Left ventricle myocardium superior (tissue), 1 donor: Measurements from ENCODE around the gene GNPAT. TPM values are rescaled to one million over a fixed set of nuclear protein-coding genes. Genes with fewer than 3 reads are reported as not detected.

Source experiments
- ATAC-seq: fragments of 200-7000 bp; cut with Tn5 transposase; one replicate; pipeline ENCODE4 v1.9.1; 2020; ENCODE audit warnings: mild to moderate bottlenecking, moderate library complexity
- DNase-seq: peaks from one replicate; pipeline ENCODE4 v3.0.0-alpha.2; 2020
- intact Hi-C: fragments of 100-400 bp; cut with micrococcal nuclease; formaldehyde crosslinking; loops from one replicate; pipeline ENCODE4 v1.11.0; 2022
- total RNA-seq: library from RNA; stranded (reverse); fragmentation: NEBNext Ultra II Directional; extraction: Animal tissue kit (Norgen Biotek cat#: 25700); gene quantifications from one replicate; pipeline ENCODE4 v1.2.1, GENCODE V29; 2021
- donor health status: DM: no; HTN: yes; CAD: no; lungs with severe emphysema.

The GNPAT gene
- total RNA-seq, 1 donor from 2014 or later, result 62.2 TPM

DNA sequence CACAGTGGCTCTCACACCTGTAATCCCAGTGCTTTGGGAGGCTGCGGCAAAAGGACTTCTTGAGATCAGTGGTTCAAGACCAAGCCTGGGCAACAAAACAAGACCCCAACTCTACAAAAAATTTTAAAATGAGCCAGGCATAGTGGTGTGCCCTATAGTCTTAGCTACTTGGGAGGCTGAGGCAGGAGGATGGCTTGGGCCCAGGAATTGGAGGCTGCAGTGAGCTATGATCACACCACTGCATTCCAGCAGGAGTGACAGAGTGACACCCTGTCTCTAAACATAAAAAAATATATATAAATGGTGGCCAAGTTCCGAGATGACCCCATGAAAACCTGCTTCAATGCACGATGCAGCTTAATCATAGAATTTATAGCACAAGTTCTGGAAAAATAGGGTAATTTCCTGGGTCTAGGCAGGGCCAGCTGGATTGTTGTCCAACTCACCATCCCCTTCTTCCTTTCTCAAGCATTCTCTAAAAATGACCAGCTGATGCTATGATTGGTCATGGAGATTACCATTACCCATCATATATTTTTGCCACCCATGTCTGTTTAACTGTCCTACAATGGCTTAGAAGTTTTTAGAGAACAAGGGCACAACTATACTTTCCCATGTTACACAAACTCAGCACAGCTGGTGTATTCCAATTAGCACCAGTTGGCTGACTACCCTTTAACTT, 5.3 kb upstream of the GNPAT start:
- DNase-seq (no peak), ATAC-seq (no peak)
- intact Hi-C loops, result no loop called here

GRCh38 chr1:231236208-231236591, 4.8 kb upstream of the GNPAT start:
- DNase-seq (no peak), ATAC-seq (no peak)
- intact Hi-C loops, result no loop called here

DNA sequence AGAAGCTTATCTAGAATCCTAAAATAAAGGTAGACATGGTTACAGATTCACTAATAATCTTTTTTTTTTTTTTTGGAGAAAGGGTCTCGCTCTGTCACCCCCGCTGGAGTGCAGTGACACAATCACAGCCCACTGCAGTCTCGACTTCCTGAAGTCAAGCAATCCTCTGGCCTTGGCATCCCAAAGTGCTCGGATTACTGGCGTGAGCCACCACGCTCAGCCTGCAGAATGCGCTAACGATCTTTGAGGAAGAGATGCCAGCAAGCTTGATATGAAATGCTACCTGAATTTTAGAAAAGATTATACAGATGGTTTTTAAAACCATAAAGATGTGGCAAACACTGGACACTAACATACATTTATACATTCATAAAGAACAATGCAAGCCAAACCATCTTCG, 4.1 kb upstream of the GNPAT start:
- intact Hi-C loops, result no loop called here
- no peak for ATAC-seq
- DNase-seq, result no peak

DNA sequence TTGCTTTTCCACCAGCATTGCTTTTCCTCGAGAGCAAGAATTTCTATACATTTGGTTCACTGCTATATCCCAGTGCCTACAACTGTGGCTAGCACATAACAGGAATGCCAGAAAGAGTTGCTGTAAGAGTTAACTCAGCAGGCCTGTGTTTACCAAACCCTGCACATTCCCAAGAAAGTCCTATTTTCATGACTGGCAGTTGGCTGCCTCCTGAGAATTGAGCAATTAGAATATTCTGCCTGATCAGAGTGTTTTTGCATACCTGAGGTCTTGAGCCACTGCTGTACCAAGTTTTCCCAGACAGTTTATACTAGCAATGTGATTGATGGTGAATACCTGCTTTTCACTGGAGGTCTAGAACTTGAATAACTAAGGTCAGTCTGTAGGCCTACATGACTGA, 2.7 kb upstream of the GNPAT start:
- intact Hi-C loops, result no loop called here
- no peak for DNase-seq
- ATAC-seq, result no peak

- DNase-seq (no peak), ATAC-seq (peak; percentile 13)
- intact Hi-C loops, result no loop called here
These were observed 505 bp upstream of the GNPAT start for GRCh38 chr1:231240531-231240882.

DNA sequence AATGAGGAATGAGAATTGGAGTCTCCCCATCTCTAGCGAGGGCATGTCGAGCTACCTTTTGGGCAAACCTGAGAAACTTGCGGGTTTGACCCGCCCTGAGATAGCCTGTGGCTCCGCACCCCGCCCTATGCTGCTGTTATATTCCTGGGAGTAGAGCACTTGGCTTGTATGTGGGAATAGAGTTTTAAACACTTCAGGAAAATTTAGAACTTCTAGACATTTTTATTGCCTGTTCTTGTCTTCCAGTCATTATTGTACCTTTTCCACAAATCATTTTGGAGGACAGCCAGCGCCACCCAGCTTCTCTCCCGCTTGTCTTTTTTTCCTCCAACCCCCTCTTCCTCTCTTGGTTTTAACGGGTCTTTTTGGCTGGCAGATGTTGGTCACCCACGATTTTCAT, 738 bp downstream of the GNPAT start:
- peak; percentile 48 for ATAC-seq
- peak; percentile 37 for DNase-seq
- intact Hi-C loops, result no loop called here

DNA sequence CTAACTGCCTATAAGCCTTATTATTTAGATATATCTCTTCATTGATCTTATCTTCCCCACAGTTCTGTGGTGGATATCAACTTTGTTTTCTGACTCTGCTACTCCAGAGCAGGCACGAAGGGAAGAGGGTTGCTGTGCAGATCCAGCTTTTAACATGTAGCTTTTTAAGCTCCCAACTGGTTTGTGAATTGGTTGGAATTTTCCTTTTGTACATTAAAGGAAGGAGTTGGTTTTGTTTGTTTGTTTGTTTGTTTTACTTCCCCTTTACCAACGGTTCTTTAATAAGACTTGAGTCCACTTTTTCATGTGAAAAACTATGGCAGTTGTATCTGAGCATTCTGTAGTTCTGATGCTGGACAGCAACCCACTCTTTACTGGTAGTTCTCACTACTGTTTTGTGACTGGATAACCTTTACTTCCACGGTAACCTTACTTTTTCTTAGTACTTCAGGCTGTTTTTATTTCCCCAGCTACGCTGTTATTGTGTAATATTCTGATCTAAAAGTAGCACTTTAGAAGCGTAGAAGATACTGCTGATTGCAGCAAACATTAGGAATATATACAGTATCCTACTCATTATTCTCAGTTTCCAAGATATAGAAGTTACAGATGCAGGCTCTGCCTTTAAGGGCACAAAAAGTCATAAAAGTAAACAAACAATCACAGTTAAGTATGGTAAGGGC, 1.6 kb downstream of the GNPAT start:
- DNase-seq (no peak), ATAC-seq (no peak)
- intact Hi-C loops, result no loop called here

- intact Hi-C loops, result no loop called here
- no peak for ATAC-seq
- no peak for DNase-seq
These were observed 7.8 kb downstream of the GNPAT start for GRCh38 chr1:231248778-231249177.

DNA sequence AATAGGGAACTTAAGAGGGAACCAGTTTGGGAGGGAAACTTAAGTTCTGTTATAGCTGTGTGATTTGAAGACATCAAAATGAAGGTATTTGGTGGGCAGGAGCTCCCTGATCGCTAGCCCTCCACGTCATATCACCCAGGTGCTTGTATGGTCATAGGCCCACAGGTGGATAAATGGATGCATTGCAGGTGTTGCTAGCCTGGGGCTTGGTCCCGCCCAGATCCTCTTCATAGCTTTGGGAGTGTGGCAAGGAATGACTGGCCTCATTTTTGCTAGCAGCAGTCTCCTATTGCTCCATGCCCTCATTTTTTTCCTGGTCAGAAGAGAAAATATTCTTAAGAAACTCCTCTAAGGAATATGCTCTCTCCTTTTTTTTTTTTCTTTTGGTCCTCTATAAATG, 11.3 kb downstream of the GNPAT start:
- intact Hi-C loops, result no loop called here
- no peak for ATAC-seq
- no peak for DNase-seq

- intact Hi-C loops, result no loop called here
- DNase-seq (no peak), ATAC-seq (no peak)
These were observed 19.3 kb downstream of the GNPAT start for GRCh38 chr1:231260351-231260750.

DNA sequence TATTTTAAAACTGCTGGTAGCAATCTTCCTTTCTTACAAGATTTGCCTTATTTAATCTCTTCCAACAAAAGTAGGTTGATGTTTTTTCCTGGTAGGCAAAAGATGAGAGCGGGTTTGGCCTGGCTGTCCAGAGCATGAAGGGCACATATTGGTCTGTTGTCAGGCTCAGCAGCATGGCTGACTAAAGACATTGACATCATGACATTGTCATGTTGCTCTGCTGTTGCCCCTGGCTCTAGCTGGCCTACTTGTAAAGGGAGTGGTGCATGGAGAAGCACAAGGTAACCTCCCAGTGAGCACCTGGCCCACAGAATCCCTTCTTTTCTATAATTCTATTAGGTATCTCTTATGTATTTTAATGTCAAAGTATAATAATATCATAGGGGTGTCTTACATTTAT, 23.6 kb downstream of the GNPAT start:
- DNase-seq (no peak), ATAC-seq (no peak)
- intact Hi-C loops, result no loop called here

- no peak for ATAC-seq
- intact Hi-C loops, result no loop called here
These were observed 24.4 kb downstream of the GNPAT start for GRCh38 chr1:231265379-231265778.

DNA sequence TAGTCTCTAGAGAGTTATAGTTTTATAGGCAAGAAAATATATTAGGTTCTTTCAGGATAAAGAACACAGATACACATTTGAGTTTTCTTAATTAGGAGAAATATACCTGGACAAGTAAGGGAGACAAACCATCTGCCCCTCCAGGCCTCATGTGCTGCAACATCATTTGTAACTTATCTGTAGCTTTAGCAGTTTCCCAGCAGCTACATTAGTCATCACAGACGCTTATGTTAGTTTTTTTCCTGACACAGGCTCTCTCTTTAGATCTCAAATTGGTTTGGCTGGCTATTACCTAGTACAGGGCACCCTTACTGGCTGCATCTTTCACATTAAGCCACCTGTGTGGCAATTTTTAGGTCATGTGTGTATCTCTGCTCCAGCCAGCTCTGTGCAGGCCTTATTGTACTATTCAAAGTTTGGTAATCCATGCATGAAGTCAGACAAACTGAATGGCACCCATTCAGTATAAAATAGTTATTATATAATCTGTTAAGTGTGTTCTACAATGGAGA, 25.9 kb downstream of the GNPAT start:
- no peak for DNase-seq
- no peak for ATAC-seq
- intact Hi-C loops, result no loop called here

More at GRCh38 chr1:231265379-231265778, 24.4 kb downstream of the GNPAT start:
- no peak for DNase-seq

DNA sequence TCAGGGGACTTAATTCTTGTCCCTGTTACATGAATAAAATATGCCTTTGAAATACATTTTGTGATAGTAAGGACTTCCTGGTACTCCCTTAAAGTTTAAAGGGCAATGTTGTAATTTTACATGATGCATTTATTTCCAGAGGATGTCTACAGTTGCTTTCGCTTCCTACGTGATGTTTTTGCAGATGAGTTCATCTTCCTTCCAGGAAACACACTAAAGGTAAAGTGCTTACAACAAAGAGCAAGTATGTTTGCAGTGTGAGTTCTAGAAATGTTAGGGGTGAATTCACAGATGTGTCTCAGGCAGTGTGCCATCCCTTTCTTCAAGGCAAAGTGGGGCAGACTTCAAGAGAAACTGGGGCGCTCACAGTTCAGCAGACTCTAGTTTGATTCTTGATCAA, 31.2 kb downstream of the GNPAT start:
- ATAC-seq, result no peak
- DNase-seq, result no peak
- intact Hi-C loops, result no loop called here

DNA sequence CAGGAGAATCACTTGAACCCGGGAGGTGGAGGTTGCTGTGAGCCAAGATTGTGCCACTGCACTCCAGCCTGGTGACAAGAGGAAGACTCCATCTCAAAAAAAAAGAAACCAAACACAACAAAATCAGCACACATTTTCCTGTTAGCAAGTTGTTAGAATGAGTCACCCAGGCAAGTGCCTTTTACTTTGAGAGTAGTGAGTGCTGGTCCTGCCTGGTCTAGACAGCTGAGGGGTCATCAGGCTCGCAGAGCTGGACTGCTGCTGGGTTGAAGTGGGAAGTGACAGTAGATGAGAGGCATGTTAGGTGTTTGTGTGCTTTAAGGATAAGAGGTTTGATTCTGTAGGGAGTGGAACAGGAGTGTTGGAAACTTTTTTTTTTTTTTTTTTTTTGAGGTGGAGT, 31.9 kb downstream of the GNPAT start:
- no peak for ATAC-seq
- DNase-seq, result no peak
- intact Hi-C loops, result no loop called here

- intact Hi-C loops, result no loop called here
- ATAC-seq (no peak), DNase-seq (no peak)
These were observed 33.3 kb downstream of the GNPAT start for GRCh38 chr1:231274119-231274825.

GRCh38 chr1:231278100-231278790, 37.2 kb downstream of the GNPAT start:
- DNase-seq (peak; percentile 71), ATAC-seq (peak; percentile 97)
- intact Hi-C loops, result no loop called here

DNA sequence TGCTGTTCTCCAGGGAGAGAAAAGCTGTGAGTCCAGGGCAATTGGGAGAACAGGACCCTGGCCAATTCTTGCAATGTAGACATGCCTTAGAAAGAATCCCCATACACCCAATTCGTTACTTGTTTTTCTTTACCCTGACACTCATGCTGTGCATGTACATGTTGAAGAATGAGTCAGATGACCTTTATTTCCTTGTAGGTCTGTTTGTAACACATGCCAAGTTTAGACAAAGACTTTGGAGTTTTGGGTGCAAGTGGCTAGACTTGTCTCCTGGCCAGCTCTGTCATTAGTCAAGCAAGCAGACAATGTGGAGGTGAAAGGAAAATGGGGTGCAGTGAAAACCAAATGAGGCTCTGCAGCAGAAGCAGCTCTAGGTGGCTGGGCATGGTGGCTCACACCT, 38.1 kb downstream of the GNPAT start:
- ATAC-seq (no peak), DNase-seq (no peak)
- intact Hi-C loops, result no loop called here

DNA sequence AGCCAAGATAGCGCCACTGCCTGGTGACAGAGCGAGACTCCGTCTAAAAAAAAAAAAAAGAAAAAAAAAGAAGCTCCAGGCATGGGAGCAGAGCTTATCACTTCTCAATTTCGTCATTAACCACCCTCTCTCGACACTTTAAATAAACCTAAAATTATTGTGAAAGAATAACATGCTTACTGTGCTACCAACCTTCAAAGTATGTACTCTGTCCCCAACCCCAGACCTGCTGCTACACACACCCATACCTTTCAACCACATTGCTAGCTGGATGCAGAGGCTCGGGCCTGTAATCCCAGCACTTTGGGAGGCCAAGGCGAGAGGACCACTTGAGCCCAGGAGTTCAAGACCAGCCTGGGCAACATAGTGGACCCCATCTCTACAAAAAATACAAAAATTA, 38.7 kb downstream of the GNPAT start:
- DNase-seq, result no peak
- intact Hi-C loops, result no loop called here
- ATAC-seq, result no peak

- intact Hi-C loops, result no loop called here
- ATAC-seq (no peak), DNase-seq (no peak)
These were observed 43.4 kb downstream of the GNPAT start for GRCh38 chr1:231284441-231284840.
